IPS DF 6.9 (cell line): ENCODE measurements around the gene SLC5A5.
"Not testable (repeated sequence)": the region's sequence is repeated elsewhere in the genome, so short reads cannot be mapped to it uniquely, and the experiment has no call there.

Source experiments
- DNase-seq: peaks from one replicate; pipeline ENCODE4 v3.0.0-alpha.2; 2013; ENCODE audit warnings: low read depth, low spot score
- H3K27ac ChIP-seq: one replicate; pipeline ENCODE4 v1.5.1; 2013; ENCODE audit warnings: low read length, control low read depth
- H3K27me3 ChIP-seq: 2 replicates; pipeline ENCODE4 v1.6.1; 2013; ENCODE audit warnings: mild to moderate bottlenecking, low read length; ENCODE audit not compliant: control insufficient read depth, insufficient read depth
- H3K36me3 ChIP-seq: 2 replicates; pipeline ENCODE4 v1.6.1; 2013; ENCODE audit warnings: low read length; ENCODE audit not compliant: control insufficient read depth, insufficient read depth
- H3K4me1 ChIP-seq: 2 replicates; pipeline ENCODE4 v1.6.1; 2013; ENCODE audit warnings: low read length; ENCODE audit not compliant: control insufficient read depth, insufficient read depth
- H3K4me3 ChIP-seq: 2 replicates; pipeline ENCODE4 v1.5.1; 2013; ENCODE audit warnings: mild to moderate bottlenecking, low read length
- H3K9me3 ChIP-seq: 2 replicates; pipeline ENCODE4 v1.6.1; 2013; ENCODE audit warnings: low read length, inconsistent platforms; ENCODE audit not compliant: control insufficient read depth, insufficient read depth
- WGBS: extraction: QIAGEN DNeasy Blood & Tissue Kit; methylation state at CpG from one replicate; pipeline ENCODE4 v1.1.7; 2013; ENCODE audit warnings: mixed read lengths, missing lambda C conversion rate; ENCODE audit not compliant: insufficient read length, insufficient coverage; 5-methylcytosine and 5-hydroxymethylcytosine counted together

Gene SLC5A5

GRCh38 chr19:17887221-17887620 lies 15.5 kb downstream of the SLC5A5 start:
- WGBS: no CpG with 5 or more reads among the region's 4 CpGs
- H3K27ac ChIP-seq, H3K27me3 ChIP-seq, H3K4me1 ChIP-seq, H3K9me3 ChIP-seq, H3K36me3 ChIP-seq, H3K4me3 ChIP-seq, DNase-seq: not testable (repeated sequence)

- H3K4me3 ChIP-seq: no peak overlapping the region
- no CpG with 5 or more reads among the region's 7 CpGs for WGBS
- H3K9me3 ChIP-seq: no peaks in the 10 kb centered on the region
- no peaks in the 10 kb centered on the region for H3K27me3 ChIP-seq
- no peaks in the 10 kb centered on the region for H3K36me3 ChIP-seq
- no peak for DNase-seq
- no peak overlapping the region for H3K27ac ChIP-seq
- H3K4me1 ChIP-seq: no peaks in the 10 kb centered on the region
These were observed 16.5 kb downstream of the SLC5A5 start for GRCh38 chr19:17888260-17888659.

GRCh38 chr19:17889609-17890214 lies 18.0 kb downstream of the SLC5A5 start:
- H3K4me3 ChIP-seq: no peak overlapping the region
- peaks cover 4% of the 10 kb centered on the region; the same call in 1 of the 2 replicates for H3K36me3 ChIP-seq
- H3K27ac ChIP-seq: no peak overlapping the region
- WGBS: no CpG with 5 or more reads among the region's 18 CpGs
- DNase-seq: no peak
- no peaks in the 10 kb centered on the region for H3K4me1 ChIP-seq
- H3K27me3 ChIP-seq: no peaks in the 10 kb centered on the region
- H3K9me3 ChIP-seq: no peaks in the 10 kb centered on the region

DNA sequence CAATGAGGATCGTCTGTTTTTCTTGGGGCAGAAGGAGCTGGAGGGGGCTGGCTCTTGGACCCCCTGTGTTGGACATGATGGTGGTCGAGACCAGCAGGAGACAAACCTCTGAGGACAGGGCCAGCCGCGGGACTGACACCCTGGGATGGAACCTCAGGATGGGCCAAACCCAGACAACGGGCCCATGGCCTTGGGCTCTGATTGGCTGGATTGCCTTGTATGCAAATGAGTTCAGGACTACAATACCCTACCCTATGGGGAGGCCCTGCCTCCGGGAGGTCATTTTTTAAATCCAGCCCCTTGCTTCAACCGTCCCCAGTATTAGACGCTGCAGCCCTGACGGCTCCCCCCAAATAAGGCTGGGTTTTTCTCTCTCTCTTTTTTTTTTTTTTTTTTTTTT lies 22.0 kb downstream of the SLC5A5 start:
- no CpG with 5 or more reads among the region's 9 CpGs for WGBS
- Histone ChIP-seq H3K27me3 (no peaks in the 10 kb centered on the region), H3K27ac (no peak overlapping the region), H3K4me1 (no peaks in the 10 kb centered on the region), H3K36me3 (peaks cover 4% of the 10 kb centered on the region; the same call in 1 of the 2 replicates), H3K4me3 (no peak overlapping the region), H3K9me3 (no peaks in the 10 kb centered on the region)
- DNase-seq: no peak

DNA sequence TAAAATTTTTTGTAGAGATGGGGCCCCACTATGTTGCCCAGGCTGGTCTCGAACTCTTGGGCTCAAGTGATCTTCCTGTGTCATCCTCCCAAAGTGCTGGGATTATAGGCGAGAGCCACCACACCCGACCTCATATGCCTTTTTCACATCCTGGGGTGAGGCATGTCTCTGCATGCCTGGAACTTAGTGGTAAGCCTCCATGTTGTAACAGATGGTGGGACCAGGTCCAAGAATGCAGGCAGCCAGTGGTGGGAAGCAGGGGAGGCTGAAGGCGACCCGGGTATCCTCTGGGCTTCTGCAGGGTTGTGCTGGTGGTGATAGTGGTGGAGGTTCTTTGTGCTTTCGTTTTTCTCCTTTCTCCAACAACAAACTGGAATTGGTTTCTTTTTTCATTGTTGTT lies 31.0 kb downstream of the SLC5A5 start:
- no peak overlapping the region for H3K4me3 ChIP-seq
- no peaks in the 10 kb centered on the region for H3K4me1 ChIP-seq
- DNase-seq: no peak
- H3K9me3 ChIP-seq: no peaks in the 10 kb centered on the region
- no peak overlapping the region for H3K27ac ChIP-seq
- no peaks in the 10 kb centered on the region for H3K36me3 ChIP-seq
- WGBS: no CpG with 5 or more reads among the region's 6 CpGs
- H3K27me3 ChIP-seq: no peaks in the 10 kb centered on the region

DNA sequence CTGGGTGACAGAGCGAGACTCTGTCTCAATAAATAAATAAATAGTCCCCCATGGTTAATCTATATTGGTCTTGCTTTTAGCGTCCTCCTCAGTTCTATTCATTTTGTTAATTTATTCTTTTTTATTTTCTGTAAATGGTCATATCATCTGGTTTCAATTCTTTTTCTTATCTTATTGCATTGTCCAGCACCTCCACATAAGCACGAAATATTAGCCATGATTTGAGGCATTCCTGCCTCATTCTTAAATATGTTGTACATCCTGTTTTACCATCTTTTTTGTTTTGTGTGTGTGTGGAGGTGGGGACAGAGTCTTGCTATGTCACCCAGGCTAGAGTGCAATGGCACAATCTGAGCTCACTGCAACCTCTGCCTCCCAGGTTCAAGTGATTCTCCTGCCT lies 36.5 kb downstream of the SLC5A5 start:
- DNase-seq: no peak
- H3K27me3 ChIP-seq: no peaks in the 10 kb centered on the region
- no peaks in the 10 kb centered on the region for H3K4me1 ChIP-seq
- H3K9me3 ChIP-seq: no peaks in the 10 kb centered on the region
- H3K4me3 ChIP-seq: no peak overlapping the region
- no CpG with 5 or more reads among the region's 3 CpGs for WGBS
- H3K36me3 ChIP-seq: no peaks in the 10 kb centered on the region
- no peak overlapping the region for H3K27ac ChIP-seq

DNA sequence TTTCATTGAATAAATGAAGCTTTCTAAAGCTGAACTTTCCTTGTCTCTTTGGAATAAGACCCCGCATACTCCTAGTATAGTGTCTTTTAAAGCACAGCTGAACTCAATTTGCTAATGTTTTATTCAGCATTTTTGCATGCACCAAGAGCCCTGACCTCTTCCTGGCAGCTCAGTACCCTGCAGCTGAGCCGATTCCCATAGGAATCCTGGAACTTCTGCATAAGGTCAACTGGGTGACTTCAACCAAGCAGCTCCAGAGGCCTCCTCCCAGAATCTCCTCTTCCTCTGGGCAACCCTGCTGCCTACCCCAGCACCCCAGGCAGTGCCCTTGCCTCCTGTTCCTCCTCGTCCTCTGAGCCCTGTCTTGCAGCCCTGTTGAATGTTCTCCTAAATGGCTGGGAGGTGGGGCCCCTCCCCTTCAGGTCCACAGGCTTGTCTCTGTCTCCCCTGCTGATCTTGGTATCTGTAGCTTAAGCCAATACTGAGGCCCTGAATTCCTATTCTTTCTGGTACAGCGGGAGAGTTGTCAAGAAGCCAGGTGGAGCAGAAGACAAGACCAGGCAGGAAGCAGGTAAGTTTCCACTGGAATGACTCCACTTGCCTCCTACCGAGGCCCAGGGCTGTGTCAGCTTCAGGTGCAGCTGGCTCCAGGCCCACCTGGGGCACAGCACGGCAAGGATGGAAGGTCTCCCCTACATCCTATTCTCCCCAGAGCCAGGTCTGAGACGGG lies 37.4 kb downstream of the SLC5A5 start:
- H3K9me3 ChIP-seq: no peaks in the 10 kb centered on the region
- no peak overlapping the region for H3K4me3 ChIP-seq
- H3K27ac ChIP-seq: no peak overlapping the region
- DNase-seq: no peak
- no peaks in the 10 kb centered on the region for H3K27me3 ChIP-seq
- no peaks in the 10 kb centered on the region for H3K36me3 ChIP-seq
- H3K4me1 ChIP-seq: no peaks in the 10 kb centered on the region
- no CpG with 5 or more reads among the region's 7 CpGs for WGBS

DNA sequence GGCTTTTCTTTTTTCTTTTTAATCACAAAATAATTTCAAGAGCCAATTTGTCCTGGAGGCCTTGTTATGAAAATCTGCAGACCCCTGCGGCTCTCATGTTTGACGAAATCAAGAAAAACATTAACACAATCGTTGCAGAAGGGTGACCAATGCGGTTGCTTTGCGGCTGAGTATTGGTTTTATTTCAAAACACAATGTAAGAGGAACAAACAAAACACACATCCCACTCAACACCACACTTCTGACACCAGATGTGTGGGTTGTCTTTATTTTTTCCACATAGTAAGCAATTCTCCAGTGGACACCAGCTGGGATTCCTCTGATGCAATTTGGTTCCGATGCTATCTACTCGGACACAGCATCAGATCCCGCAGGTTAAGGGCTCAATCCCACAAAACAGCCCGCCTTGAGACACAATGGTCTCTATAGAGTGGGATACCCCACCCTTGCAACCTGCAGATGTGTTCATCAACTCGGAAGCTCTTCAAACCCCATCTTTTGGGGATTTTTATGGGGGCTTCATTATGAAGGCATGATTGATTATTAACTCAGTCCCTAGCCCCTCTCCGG lies 39.1 kb downstream of the SLC5A5 start:
- WGBS: no CpG with 5 or more reads among the region's 11 CpGs
- Histone ChIP-seq H3K27me3 (no peaks in the 10 kb centered on the region), H3K9me3 (no peaks in the 10 kb centered on the region), H3K36me3 (no peaks in the 10 kb centered on the region), H3K27ac (no peak overlapping the region), H3K4me3 (no peak overlapping the region), H3K4me1 (no peaks in the 10 kb centered on the region)
- no peak for DNase-seq

DNA sequence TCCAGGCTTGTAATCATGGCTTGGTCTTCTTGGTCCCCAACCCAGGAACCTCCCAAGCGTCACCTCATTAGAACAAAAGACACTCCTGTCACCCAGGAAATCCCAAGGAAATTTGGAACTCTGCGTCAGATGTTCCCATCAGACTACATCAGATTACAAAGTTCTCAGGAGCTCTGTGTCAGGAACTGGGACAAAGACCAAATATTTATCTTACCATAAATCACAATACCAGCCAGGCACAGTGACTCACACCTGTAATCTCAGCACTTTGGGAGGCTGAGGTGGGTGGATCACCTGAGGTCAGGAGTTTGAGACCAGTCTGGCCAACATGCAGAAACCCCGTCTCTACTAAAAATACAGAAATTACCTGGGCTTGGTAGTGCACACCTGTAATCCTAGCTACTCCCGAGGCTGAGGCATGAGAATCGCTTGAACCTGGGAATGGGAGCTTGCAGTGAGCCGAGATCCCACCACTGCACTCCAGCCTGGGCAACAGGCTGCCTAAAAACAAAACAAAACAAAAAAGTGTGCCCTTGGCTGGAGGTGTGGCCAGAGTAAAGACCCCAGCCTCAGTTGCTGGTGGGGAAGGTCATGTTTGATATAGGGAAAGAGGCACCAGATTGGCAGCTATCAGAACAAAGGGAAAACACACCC lies 44.3 kb downstream of the SLC5A5 start:
- Histone ChIP-seq H3K9me3 (0 out of 2 replicates have a peak, but pooled peaks cover 2% of the 10 kb centered on the region), H3K36me3 (no peaks in the 10 kb centered on the region), H3K27me3 (no peaks in the 10 kb centered on the region), H3K27ac (no peak overlapping the region), H3K4me3 (no peak overlapping the region), H3K4me1 (no peaks in the 10 kb centered on the region)
- no CpG with 5 or more reads among the region's 6 CpGs for WGBS
- DNase-seq: no peak

- H3K27me3 ChIP-seq, H3K4me1 ChIP-seq, H3K4me3 ChIP-seq, H3K27ac ChIP-seq, H3K36me3 ChIP-seq, DNase-seq, H3K9me3 ChIP-seq: not testable (repeated sequence)
- WGBS: no CpG with 5 or more reads among the region's 30 CpGs
These were observed 46.4 kb downstream of the SLC5A5 start for GRCh38 chr19:17918151-17918550.
